Embryonic facial prominence (tissue), 1 donor: ENCODE measurements around the gene GMEB2.
"Not testable (repeated sequence)": the region's sequence is repeated elsewhere in the genome, so short reads cannot be mapped to it uniquely, and the experiment has no call there.

Source experiments
- DNase-seq: peaks from one replicate; pipeline ENCODE4 v3.0.0-alpha.2; 2016; ENCODE audit errors: extremely low spot score

GMEB2 gene

DNA sequence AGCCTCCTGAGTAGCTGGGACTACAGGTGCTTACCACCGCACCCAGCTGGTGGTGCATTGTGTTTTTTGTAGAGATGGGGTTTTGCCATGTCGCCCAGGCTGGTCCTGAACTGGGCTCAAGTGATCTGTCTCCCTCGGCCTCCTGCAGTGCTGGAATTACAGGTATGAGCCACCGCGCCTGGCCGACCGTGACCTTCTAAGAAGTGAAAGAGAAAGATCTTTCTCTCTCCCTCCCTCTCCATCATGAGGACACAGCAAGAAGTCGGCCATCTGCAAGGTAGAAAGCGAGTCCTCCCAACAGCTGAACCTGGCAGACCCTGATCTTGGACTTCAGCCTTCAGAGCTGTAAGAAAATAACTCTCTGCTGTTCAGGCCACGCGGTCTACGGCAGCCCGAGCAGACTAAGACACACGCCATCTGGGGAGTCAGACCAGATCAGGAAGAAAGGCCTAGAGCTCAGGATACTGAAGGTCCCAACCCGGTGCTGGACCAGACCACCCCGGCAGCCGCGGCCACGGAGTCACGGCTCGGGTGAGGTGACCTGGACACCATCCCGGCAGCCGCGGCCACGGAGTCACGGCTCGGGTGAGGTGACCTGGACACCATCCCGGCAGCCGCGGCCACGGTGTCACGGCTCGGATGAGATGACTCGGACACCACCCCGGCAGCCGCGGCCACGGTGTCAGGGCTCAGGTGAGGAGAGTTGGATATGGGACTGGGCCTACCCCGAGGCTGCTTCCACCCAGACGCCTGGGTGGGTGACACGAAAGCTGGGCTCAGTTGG lies 9.6 kb downstream of the GMEB2 start:
- no peak for DNase-seq

DNA sequence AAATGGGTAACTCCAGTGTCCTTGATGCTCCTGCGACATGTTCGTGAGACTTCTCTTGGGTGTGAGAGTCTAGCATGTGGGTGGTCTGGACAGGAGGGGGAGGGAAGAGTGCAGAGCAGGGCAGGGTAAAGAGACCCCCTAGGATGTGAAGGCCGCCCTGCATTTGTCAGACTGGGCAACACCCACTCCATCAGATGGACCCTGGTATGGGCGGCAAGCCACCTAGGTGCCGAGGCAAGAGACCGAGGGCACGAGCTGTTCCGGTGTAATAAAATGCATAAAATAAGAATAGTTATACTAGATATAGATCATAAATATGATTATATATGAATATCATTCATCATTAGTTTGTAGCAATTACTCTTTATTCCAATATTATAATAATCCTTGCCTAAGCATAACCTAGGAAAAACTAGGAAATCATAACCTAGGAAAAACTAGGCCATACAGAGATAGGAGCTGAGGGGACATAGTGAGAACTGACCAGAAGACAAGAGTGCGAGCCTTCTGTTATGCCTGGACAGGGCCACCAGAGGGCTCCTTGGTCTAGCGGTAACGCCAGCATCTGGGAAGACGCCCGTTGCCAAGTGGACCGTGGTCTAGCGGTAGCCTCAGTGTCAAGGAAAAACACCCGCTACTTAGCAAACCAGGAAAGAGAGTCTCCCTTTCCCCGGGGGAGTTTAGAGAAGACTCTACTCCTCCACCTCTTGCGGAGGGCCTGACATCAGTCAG lies 12.9 kb downstream of the GMEB2 start:
- not testable (repeated sequence) for DNase-seq

DNA sequence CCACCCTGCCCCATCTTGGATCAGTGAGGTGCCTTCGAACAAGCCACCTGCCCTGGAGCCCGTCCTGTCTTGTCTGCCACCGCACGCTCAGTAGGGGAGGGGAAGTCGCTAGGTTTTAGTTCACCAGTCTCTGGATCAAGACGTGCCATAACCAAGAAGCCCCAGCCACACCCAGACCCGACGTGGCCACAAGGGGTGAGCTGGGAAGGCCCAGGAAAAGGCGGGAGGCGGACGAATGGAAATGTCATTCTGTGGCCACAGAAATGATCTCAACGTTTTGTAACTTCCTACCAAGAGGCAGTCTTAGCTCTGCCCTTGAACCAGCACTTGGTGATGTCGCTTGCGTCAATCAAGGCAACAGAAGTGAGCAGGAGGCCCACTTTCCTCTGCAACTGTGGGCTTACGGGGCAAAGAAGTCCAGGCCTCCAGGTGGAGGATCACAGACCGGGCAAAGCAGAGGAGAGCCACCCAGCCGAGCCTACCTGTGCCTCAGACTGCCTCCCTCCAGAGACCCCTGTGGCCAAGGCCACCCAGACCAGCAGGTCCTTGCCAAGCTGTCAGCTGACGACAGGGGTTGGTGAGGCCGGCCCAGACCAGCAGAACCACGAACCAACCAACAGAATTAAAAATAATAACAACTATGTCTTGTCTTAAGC lies 14.5 kb downstream of the GMEB2 start:
- DNase-seq: no peak

DNA sequence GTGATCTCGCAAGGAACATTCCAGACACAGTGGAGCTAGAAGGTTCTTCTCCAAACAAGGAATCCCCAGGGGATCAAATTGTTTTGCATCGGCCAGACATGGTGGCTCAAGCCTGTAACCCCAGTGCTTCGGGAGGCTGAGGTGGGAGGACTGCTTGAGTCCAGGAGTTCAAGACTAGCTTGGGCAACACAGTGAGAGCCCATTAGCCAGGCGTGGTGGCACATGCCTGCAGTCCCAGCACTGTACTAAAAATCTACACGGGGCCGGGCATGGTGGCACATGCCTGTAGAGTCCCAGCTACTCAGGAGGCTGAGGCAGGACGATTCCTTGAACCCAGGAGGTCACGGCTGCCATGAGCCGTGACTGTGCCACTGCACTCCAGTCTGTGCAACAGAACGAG lies 15.3 kb downstream of the GMEB2 start:
- no peak for DNase-seq

DNA sequence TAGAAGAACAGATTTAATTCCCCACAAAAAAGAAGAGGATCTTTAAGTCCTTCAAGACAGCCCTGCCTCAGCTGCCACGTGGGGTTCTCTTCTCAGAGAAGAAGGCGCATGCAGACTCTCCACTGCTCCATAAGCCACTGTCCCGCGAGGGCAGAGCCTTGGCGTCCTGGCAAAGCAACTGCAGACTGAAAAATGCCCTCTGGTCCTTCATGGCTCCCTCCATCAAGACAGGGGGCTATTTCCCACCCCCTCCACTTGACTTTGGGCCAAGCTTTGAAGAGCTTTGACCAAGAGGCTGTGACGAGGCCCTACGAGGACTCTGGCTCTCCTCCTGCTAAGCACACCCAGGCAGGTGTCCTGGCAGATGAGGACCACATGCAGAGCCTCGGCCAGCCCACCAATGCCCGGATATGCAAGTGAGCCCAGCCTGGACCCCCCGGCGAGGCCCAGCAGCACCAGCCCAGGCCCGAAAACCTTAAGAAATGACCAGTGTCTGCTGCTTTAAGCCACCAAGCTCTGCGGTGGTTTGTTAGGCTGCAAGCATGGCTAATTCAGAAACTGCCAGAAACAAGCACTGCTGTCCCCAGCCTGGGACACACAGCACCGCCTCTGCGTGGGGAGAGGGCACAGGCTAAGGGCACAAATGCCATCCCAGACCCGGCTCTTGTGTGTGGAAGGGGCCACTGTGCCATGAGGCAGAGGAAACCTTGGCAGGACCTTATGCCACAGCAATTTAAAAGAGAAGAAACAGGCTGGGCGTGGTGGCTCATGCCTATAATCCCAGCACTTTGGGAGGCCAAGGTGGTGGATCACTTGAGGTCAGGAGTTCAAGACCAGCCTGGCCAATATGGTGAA lies 16.1 kb downstream of the GMEB2 start:
- no peak for DNase-seq

DNA sequence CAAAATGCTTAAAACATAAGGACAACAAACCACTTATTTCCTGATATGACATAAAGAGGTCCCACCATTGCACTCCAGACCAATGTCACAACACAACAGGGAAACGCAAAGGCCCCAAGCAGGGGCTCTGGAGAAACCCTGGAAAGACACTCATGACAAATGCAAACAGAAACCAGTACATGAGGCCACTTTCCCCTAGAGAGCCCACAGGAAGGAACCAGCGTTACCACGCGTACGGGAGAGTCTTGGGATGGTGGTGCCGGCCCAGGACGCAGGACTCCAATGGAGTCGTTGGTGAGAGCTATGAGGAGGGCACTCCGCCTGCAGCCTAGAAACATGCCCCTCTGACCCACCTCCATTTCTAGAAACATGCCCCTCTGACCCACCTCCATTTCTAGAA lies 20.2 kb downstream of the GMEB2 start:
- DNase-seq: no peak

DNA sequence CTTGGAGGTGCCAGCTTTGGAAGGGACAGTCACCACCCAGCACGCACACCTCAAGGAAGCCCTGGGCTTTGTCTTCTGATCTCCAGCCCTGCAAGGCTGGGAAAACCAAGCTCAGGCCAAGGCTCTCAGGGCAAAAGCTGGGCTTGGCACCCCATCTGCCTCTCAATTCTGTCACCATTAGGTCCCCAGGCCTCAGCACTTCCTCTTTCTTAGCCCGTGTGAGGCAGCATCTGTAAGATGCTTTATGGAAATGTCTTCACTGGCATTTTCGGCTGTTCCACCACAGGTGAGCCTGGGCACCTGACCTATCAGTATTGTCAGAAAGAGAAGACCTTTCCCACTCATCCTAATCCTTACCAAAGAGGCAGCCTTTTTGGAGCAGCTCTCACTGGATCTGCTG lies 24.6 kb downstream of the GMEB2 start:
- DNase-seq: no peak

DNA sequence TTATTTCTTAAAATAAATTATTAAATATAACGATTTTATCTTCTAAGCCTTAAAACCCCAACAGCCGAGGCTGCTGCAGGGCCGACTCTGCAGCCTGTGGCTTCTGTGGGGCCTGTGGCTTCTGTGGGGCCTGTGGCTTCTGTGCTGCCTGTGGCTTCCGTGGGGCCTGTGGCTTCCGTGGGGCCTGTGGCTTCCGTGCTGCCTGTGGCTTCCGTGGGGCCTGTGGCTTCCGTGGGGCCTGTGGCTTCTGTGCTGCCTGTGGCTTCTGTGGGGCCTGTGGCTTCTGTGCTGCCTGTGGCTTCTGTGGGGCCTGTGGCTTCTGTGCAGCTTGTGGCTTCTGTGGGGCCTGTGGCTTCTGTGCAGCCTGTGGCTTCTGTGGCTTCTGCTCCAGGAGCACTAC lies 25.2 kb downstream of the GMEB2 start:
- not testable (repeated sequence) for DNase-seq

DNA sequence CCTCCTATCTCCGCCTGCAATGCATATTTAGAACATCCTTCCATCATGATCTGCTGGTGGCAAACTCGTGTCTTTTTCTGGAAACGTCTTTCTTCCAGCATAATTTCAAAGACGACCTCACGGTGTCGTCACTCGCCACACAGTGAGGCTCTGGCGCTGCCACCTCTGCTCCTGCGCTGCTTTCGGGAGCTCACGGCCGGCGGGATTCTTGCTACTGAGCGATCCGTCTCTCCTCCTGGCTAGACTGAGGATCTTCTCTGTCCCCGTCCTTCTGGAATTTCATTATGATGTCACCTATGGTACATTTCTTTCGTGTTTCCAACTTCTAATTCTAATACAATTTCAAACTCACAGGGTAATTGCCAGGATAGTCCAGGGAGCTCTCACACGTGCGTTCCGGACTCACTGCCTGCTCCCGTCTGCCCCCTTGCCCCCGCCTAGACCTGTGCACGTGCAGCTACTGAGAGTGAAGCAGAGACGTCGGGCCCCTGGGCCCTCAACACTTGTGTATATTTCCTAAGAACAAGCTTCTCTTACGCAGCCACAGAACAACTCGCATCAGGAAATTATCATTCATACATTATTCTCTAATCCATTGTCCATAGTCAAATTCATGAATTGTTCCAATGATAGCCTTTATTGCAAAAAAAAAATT lies 27.4 kb downstream of the GMEB2 start:
- DNase-seq: no peak

DNA sequence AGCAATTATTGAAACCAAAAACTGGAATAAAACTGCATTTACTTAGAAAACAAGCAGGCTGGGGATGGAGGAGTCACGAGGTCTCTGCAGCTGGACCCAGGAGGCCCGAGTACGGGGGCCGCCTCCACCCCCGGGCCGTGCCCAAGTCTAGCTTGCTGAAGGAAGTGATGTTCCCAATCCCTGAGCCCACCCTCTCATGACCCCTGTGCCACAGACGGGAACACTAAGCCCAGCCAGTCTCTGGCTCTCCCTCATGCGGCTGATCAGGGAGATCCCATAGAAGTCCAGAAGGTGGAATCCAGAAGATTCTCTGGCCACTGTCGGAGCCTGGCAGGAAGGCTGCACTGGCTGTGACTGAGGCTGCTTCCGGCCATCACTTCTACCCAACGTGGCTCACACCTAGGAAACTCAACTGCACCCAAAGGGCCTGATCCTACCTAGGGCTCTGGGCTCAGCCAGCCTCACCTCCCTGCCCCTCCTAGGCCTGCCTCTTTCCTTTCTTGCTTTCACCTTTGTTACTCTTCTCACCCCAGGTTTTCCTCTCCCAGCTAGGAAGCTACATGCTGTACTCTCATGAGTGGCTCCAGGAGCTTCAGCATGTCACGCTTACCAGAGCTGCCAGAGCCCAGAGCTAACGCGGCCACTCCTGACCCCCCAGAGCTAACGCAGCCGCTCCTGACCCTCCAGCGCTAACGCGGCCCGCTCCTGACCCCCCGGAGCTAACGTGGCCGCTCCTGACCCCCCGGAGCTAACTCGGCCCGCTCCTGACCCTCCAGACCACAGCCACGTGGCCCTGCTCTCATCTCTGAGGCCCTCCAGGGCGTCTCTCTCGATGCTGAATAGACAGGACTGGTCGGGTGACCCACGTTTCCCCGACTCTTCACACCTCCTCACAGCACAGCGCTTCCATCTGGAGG lies 28.2 kb downstream of the GMEB2 start:
- DNase-seq: no peak

DNA sequence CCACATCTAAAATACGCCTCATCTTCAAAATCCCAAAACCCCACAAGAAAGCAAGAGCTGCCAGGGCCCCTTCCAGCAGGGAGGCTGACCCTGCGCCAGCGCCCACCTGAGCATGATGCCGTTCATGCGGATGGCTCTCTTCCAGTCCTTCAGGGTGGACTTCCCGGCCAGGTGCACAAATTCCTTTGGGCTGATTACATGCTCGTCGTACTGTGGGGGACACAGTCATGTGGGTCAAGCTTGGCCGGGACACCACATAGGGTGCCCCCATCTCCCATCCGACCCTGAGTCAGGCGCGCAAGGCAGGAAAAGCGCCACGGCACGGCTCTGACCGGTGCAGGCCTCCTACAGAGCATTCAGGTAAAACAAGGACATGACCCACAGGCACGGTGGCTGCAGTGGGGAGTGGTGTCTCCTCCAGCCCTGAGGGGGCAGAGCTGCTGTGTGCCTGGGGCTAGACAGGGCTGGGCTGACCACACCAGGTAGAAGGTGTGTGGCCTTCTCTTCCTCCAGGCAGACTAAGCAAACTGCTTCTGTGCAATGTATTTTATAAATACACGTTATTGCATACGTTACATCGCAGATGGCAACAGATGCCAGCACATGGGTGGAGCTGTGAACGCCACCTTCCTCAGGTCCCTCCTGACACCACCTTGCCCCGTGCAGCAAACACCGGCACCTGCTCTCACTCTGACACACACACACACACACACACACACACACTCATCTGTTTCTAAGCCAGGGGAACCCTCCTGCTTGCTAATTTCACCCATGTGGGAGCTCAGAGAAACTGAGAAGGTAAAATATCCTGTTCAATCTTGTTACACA lies 29.0 kb downstream of the GMEB2 start:
- no peak for DNase-seq

DNA sequence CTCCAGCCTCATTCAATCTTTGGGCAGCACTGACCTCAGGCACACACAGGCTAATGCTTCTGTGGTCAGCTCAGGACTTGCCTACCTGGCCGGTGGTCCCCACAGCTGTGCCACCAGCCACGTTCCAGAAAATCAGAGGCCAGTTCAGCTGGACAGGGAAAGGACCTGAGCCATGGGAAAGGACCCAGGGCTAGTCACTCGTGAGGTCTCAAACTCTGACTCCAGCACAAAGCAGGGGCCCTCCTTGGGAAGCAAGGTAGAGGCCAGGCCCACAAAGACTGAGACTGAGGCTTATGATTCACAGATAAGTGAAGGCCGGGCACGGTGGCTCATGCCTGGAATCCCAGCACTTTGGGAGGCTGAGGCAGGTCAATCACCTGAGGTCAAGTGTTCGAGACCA lies 30.5 kb downstream of the GMEB2 start:
- no peak for DNase-seq

DNA sequence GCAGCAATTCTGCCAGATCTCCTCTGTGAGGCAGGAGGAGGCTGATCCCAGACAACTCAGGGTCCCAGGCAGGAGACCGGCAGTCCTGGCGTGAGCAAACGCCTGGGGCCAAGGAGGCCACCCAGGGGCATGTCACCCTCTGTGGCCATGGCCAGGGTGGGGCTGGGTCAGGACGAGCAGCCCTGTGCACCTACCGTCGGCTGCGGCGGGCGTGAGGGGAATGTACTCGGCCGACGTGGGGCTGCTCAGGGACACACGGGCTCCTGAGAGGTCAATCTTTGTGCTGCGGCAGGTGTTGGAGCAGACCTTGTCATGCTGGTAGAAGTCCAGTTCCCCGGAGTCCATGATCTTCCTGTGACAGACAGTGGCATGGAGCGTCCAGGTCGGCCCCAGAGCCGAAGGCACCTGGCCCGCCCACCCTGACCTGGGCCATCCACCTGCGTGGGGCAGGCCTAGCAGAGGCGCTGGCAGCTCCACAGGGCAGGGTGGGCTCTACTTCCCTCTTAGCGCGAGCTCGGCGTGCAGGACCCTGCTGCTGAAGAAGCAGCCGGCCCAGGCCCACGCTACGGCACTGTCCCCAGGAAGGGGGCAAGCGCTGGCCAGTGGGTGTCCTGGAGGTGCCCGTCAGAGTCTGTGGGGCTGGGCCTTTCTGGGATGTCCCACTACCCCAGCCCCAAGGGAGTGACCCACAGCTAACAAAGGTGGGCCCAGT lies 31.3 kb downstream of the GMEB2 start:
- DNase-seq: no peak

DNA sequence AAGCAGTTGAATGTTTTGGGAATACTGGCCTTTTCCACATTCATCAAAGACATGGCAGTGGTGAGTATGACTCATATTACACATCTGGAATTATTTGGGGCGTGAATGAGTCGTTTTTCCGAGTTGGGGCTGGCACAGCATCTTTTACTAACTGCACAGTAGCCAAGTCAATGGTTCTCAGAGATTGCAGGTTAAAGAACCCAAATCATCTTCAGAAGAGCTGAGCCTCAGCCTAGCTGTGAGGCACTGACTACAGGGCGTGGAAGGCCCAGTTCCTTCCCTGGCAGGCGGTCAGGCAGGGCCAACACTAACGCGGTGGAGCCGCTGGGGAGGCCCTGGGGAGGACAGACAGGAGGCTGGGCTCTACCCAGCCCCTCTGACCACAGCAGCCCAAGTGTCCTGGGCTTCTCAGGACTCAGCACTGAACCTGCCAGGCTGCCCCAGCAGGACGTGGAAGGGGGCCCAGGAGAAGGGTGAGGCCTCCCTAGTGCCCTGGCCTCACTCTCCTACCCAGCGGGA lies 32.8 kb downstream of the GMEB2 start:
- no peak for DNase-seq

DNA sequence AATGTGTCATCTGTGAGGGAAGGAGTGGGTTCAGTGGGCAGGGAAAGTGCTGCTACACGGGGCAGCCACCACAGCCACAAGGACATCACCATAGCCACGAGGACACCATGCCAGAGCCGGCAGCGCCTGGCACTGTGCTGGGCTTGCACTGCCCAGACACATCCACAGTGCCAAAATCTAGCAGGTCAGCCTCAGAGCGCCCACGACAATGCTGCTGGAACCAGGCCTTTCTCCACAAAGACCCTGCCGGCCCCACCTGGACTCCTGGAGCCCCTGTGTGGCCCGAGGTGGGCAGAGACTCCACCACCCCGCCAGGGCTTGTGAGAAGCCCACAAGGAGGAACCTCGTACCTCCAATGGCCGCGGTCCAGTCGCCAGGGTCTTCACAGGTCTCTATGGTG lies 34.2 kb downstream of the GMEB2 start:
- DNase-seq: no peak

DNA sequence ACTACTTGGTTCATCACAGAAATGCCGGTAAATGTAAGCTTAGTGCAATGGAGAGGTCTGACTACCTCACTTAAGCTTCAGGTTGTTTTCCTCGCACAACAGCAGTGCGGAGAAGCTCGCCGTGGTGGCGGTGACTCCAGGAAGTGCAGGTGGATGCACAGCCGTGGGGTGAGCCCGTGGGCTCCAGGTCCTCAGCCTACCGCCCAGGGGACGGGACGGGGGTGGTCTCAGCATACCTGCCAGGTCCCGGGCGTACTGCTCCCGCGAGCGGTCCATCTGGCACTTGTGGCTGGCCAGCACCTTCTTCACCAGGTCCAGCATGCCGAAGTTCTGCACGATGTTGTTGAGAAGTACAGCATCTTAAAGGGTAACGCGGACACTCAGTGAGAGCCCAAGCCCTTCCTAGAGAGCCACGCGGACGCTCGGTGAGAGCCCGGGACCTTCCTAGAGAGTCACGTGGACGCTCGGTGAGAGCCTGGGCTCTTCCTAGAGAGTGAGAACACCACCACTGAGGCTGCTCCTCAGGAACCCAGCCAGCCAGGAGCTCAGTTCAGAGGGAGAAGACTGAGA lies 35.0 kb downstream of the GMEB2 start:
- no peak for DNase-seq

DNA sequence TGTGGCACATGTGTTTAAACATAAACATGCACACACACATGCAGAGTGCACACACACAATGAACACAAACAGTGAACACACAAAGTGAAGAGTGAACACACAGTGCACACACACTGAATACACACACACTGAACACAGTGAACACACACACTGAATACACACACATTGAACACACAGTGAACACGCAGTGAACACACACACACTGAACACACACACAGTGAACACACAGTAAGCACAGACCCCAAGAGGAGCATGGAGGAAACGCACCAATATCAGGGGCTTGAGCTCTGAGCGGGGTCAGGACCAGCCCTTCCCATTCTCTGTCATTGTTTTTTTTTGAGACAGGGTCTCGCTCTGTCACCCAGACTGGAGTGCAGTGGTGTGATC lies 35.8 kb downstream of the GMEB2 start:
- no peak for DNase-seq
